ENCODE data around the gene SNX6.

GRCh38 chr14:34620839-34621238 lies 9.1 kb downstream of the SNX6 start:
- TF ChIP-seq POLR2AphosphoS5 (IDR thresholded peaks at IDR 0.05; ENCODE audit: low read depth) (no peak), EZH2phosphoT487 (IDR thresholded peaks at IDR 0.05; ENCODE audit: unreplicated experiment) (no peak), EZH2 (IDR thresholded peaks at IDR 0.05; ENCODE audit: low read depth, unreplicated experiment) (no peak), ZNF114 (CRISPR knock-in tag; IDR thresholded peaks at IDR 0.05) (no peak)
- TF ChIP-seq, protein P1, sequence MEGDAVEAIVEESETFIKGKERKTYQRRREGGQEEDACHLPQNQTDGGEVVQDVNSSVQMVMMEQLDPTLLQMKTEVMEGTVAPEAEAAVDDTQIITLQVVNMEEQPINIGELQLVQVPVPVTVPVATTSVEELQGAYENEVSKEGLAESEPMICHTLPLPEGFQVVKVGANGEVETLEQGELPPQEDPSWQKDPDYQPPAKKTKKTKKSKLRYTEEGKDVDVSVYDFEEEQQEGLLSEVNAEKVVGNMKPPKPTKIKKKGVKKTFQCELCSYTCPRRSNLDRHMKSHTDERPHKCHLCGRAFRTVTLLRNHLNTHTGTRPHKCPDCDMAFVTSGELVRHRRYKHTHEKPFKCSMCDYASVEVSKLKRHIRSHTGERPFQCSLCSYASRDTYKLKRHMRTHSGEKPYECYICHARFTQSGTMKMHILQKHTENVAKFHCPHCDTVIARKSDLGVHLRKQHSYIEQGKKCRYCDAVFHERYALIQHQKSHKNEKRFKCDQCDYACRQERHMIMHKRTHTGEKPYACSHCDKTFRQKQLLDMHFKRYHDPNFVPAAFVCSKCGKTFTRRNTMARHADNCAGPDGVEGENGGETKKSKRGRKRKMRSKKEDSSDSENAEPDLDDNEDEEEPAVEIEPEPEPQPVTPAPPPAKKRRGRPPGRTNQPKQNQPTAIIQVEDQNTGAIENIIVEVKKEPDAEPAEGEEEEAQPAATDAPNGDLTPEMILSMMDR (conservative IDR thresholded peaks at IDR 0.05; ENCODE audit: low read depth in 2 of 2): no peak
